GM21447 (cell line): ENCODE results near the gene SLC2A14.

ENCODE experiments used
- ATAC-seq: cut with Tn5 transposase; IDR thresholded peaks from one replicate; pipeline ENCODE4 v1.9.1; 2021; ENCODE audit not compliant: unreplicated experiment

The SLC2A14 gene

DNA sequence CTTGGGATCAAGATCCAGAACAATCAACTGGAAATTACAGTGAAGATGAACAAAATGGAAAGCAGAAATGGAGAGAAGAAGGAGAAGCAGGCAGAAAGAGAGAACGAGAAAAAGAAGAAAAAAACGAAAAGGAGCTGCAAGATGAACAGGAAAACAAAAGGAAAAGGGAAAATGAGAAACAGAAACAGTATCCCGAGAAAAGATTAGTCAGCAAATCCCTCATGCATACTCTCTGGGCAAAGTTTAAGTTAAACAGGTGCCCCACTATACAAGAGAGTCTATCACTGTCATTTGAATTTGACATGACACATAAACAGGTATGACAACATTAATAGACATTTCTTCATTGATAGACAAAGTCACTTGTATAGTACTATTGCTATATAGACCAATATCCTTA lies 102.7 kb downstream of the SLC2A14 start:
- no peak for ATAC-seq
